A549 (cell line): ENCODE measurements around the gene PGAM1.

Source experiments
- CBX8 ChIP-seq: fragments of 200-600 bp; sonication (generic); IDR thresholded peaks from 2 replicates; pipeline ENCODE4 v1.6.1; 2016
- CEBPB ChIP-seq, 2 experiments: fragments of >200 bp in 1 of 2; sonication (Bioruptor Twin) in 1 of 2; formaldehyde crosslinking in 1 of 2; IDR thresholded peaks; 2 replicates each; pipeline ENCODE4 v1.6.1; 2012 to 2016
- EP300 ChIP-seq, 2 experiments: fragments of >200 bp; sonication (Bioruptor Twin); formaldehyde crosslinking; IDR thresholded peaks; 2 replicates in 1 of 2; 3 replicates in 1 of 2; pipeline ENCODE4 v1.6.1; 2016 to 2017
- NR3C1 ChIP-seq: fragments of >200 bp; sonication (Bioruptor Twin); formaldehyde crosslinking; IDR thresholded peaks from 3 replicates; pipeline ENCODE4 v1.6.1; 2017
- POLR2A ChIP-seq: IDR thresholded peaks from 2 replicates; pipeline ENCODE4 v1.6.1; 2012; ENCODE audit warnings: mild to moderate bottlenecking, low read length
- POLR2AphosphoS2 ChIP-seq: conservative IDR thresholded peaks from 2 replicates; pipeline ENCODE4 v1.6.1; 2012; ENCODE audit warnings: low read length, improper control_type of control experiment, inconsistent platforms
- RAD21 ChIP-seq, 2 experiments: fragments of >200 bp in 1 of 2; sonication (Bioruptor Twin) in 1 of 2; formaldehyde crosslinking in 1 of 2; IDR thresholded peaks in 1 of 2; conservative IDR thresholded peaks in 1 of 2; 2 replicates in 1 of 2; 3 replicates in 1 of 2; pipeline ENCODE4 v1.6.1; 2012 to 2018; ENCODE audit warnings: inconsistent platforms in 1 of 2
- SMC3 ChIP-seq: fragments of >200 bp; sonication (Bioruptor Twin); formaldehyde crosslinking; IDR thresholded peaks from 3 replicates; pipeline ENCODE4 v1.6.1; 2018; ENCODE audit warnings: inconsistent platforms
- SREBF2 ChIP-seq: fragments of 450-650 bp; IDR thresholded peaks from 2 replicates; pipeline ENCODE4 v1.6.1; 2014; ENCODE audit warnings: mild to moderate bottlenecking, moderate library complexity
- TF ChIP-seq, protein P1 (sequence below): fragments of >200 bp; sonication (Bioruptor Twin); formaldehyde crosslinking; IDR thresholded peaks from 3 replicates; pipeline ENCODE4 v1.5.1; 2016
- TF ChIP-seq, protein P2 (sequence below): IDR thresholded peaks from 2 replicates; pipeline ENCODE4 v1.6.1; 2012
- TF ChIP-seq, protein P3 (sequence below): IDR thresholded peaks from 2 replicates; pipeline ENCODE4 v1.6.1; 2012
- TF ChIP-seq, protein P4 (sequence below): fragments of 200-600 bp; sonication (generic); IDR thresholded peaks from 2 replicates; pipeline ENCODE4 v1.6.1; 2016; ENCODE audit warnings: antibody characterized with exemption, mild to moderate bottlenecking, moderate library complexity

DNA sequence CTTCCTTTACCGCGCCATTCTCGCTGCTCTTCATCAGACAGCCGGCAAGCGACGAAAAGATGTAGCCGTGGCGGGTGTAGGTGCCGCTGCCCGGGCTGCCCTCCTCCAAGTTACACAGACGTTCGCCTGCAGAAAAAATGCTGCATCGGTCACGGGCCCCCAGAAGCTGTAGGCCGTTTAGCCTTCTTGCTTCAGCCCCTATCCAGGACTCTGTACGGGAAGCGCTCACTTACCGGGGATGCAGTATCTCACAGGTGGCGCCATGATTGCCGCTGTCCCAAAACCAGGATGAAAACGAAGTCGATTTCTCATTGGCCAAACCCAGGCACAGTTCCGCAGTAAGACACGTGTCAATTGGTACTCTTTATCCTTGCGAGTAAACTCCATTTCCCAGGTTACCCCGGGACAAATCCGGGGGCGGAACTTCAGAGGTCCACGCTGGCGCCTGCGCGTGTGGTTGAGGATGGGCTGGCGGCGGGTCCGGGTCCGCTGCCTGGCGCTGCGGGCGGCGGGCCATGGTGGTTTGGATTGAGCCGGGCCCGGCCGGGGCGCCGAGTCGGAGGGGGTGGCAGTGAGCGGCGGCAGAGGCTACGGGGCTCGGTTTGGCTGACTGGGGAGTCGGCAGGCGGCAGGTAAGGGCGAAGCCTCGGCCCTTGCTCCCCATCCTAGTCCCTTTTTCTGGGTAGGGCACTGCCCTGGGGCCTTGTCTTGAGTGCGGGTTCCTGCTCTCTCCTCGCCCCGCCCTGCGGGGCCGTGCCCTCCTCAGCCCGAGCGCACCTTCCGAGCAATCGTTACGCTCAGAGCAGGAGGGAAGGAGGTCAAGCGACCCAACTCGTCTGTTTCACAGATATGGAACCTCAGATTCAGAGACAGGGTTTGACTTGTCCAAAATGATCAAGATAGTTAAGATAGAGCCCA lies 20.0 kb downstream of the PGAM1 start, which contains the start of the genes EXOSC1 and ZDHHC16:
- TF ChIP-seq, protein P1, sequence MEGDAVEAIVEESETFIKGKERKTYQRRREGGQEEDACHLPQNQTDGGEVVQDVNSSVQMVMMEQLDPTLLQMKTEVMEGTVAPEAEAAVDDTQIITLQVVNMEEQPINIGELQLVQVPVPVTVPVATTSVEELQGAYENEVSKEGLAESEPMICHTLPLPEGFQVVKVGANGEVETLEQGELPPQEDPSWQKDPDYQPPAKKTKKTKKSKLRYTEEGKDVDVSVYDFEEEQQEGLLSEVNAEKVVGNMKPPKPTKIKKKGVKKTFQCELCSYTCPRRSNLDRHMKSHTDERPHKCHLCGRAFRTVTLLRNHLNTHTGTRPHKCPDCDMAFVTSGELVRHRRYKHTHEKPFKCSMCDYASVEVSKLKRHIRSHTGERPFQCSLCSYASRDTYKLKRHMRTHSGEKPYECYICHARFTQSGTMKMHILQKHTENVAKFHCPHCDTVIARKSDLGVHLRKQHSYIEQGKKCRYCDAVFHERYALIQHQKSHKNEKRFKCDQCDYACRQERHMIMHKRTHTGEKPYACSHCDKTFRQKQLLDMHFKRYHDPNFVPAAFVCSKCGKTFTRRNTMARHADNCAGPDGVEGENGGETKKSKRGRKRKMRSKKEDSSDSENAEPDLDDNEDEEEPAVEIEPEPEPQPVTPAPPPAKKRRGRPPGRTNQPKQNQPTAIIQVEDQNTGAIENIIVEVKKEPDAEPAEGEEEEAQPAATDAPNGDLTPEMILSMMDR: no peak
- TF ChIP-seq SREBF2 (no peak; the same call in 1 of the 2 replicates), CBX8 (no peak), NR3C1 (no peak), CEBPB (IDR thresholded peaks at IDR 0.05) (no peak), POLR2AphosphoS2 (no peak; the same call in 1 of the 2 replicates), RAD21 (conservative IDR thresholded peaks at IDR 0.05 in 1 of 2, IDR thresholded peaks at IDR 0.05 in 1 of 2) (no peak), SMC3 (no peak), EP300 (IDR thresholded peaks at IDR 0.05) (no peak), POLR2A (peak; percentile 80)
- TF ChIP-seq, protein P2, sequence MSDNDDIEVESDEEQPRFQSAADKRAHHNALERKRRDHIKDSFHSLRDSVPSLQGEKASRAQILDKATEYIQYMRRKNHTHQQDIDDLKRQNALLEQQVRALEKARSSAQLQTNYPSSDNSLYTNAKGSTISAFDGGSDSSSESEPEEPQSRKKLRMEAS: peak; percentile 62; the same call in 1 of the 2 replicates
- TF ChIP-seq, protein P3, sequence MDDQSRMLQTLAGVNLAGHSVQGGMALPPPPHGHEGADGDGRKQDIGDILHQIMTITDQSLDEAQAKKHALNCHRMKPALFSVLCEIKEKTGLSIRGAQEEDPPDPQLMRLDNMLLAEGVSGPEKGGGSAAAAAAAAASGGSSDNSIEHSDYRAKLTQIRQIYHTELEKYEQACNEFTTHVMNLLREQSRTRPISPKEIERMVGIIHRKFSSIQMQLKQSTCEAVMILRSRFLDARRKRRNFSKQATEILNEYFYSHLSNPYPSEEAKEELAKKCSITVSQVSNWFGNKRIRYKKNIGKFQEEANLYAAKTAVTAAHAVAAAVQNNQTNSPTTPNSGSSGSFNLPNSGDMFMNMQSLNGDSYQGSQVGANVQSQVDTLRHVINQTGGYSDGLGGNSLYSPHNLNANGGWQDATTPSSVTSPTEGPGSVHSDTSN: no peak
- TF ChIP-seq, protein P4, sequence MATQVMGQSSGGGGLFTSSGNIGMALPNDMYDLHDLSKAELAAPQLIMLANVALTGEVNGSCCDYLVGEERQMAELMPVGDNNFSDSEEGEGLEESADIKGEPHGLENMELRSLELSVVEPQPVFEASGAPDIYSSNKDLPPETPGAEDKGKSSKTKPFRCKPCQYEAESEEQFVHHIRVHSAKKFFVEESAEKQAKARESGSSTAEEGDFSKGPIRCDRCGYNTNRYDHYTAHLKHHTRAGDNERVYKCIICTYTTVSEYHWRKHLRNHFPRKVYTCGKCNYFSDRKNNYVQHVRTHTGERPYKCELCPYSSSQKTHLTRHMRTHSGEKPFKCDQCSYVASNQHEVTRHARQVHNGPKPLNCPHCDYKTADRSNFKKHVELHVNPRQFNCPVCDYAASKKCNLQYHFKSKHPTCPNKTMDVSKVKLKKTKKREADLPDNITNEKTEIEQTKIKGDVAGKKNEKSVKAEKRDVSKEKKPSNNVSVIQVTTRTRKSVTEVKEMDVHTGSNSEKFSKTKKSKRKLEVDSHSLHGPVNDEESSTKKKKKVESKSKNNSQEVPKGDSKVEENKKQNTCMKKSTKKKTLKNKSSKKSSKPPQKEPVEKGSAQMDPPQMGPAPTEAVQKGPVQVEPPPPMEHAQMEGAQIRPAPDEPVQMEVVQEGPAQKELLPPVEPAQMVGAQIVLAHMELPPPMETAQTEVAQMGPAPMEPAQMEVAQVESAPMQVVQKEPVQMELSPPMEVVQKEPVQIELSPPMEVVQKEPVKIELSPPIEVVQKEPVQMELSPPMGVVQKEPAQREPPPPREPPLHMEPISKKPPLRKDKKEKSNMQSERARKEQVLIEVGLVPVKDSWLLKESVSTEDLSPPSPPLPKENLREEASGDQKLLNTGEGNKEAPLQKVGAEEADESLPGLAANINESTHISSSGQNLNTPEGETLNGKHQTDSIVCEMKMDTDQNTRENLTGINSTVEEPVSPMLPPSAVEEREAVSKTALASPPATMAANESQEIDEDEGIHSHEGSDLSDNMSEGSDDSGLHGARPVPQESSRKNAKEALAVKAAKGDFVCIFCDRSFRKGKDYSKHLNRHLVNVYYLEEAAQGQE: no peak
